H1 (cell line): Measurements from ENCODE around the gene TACR2. TPM values are rescaled to one million over a fixed set of nuclear protein-coding genes. Genes with fewer than 3 reads are reported as not detected.

Experiments
- CTCF ChIA-PET: fragments of 300-600 bp; sonication (Branson Sonifier 250); formaldehyde crosslinking; loops from one replicate; lab custom pipeline; 2021; ENCODE audit not compliant: partially characterized antibody; lab: Charles Lee
- POLR2A ChIA-PET: fragments of 300-600 bp; sonication (Branson Sonifier 250); formaldehyde crosslinking; loops from one replicate; lab custom pipeline; 2021; ENCODE audit warnings: inconsistent platforms; ENCODE audit not compliant: partially characterized antibody; lab: Charles Lee
- DNase-seq, 2 experiments: peaks; one replicate each; pipeline versions ENCODE4 v3.0.0 to v3.0.0-alpha.2; 2010 to 2022; ENCODE audit warnings: low spot score in 2 of 2, low read depth in 1 of 2, mixed read lengths in 1 of 2
- FAIRE-seq: peaks from 2 replicates; lab custom pipeline; 2011; peaks lifted over from hg19 to GRCh38; lab: Jason Lieb, UNC
- H2AFZ ChIP-seq: 2 replicates; pipeline ENCODE4 v1.8.1; 2012; ENCODE audit warnings: low read length, inconsistent platforms
- H2AK5ac ChIP-seq: 2 replicates; pipeline ENCODE4 v1.6.1; 2013; ENCODE audit warnings: low read depth, low read length
- H2BK120ac ChIP-seq: replicated peaks from 2 replicates; pipeline ENCODE3; 2013; ENCODE audit warnings: low read depth, low read length, inconsistent platforms
- H2BK12ac ChIP-seq: 2 replicates; pipeline ENCODE4 v1.6.1; 2013; ENCODE audit warnings: low read depth, low read length
- H2BK15ac ChIP-seq: 2 replicates; pipeline ENCODE4 v1.6.1; 2013; ENCODE audit warnings: low read length
- H2BK20ac ChIP-seq: 2 replicates; pipeline ENCODE4 v1.6.1; 2013; ENCODE audit warnings: low read length
- H2BK5ac ChIP-seq: 2 replicates; pipeline ENCODE4 v1.6.1; 2013; ENCODE audit warnings: low read depth, low read length
- H3K14ac ChIP-seq: 2 replicates; pipeline ENCODE4 v1.6.1; 2013; ENCODE audit warnings: inconsistent platforms; ENCODE audit not compliant: insufficient read length
- H3K18ac ChIP-seq: 2 replicates; pipeline ENCODE4 v1.6.1; 2013; ENCODE audit warnings: low read length; ENCODE audit errors: extremely low read depth
- H3K23ac ChIP-seq: 2 replicates; pipeline ENCODE4 v1.6.1; 2013; ENCODE audit warnings: inconsistent platforms; ENCODE audit not compliant: insufficient read length
- H3K23me2 ChIP-seq: 2 replicates; pipeline ENCODE4 v1.6.1; 2013; ENCODE audit warnings: low read depth, low read length
- H3K27ac ChIP-seq: 2 replicates; pipeline ENCODE4 v1.6.1; 2011; ENCODE audit warnings: low read depth, low read length, inconsistent platforms
- H3K27me3 ChIP-seq, 4 experiments: replicated peaks in 1 of 4; 1 replicate in 1 of 4; 2 replicates in 3 of 4; pipeline versions ENCODE4 v1.6.1 to v1.8.1; 2011 to 2013; ENCODE audit warnings: low read length in 3 of 4, mild to moderate bottlenecking in 3 of 4, inconsistent platforms in 2 of 4, mixed read lengths in 2 of 4, moderate library complexity in 1 of 4; ENCODE audit not compliant: control insufficient read depth in 3 of 4, insufficient read depth in 3 of 4; ENCODE audit errors: extremely low read depth in 1 of 4
- H3K36me3 ChIP-seq, 4 experiments: 2 replicates each; pipeline versions ENCODE4 v1.6.1 to v1.8.1; 2011 to 2013; ENCODE audit warnings: mild to moderate bottlenecking in 4 of 4, low read length in 3 of 4, moderate library complexity in 2 of 4, control low read depth in 1 of 4, inconsistent platforms in 1 of 4; ENCODE audit not compliant: insufficient read depth in 4 of 4, control insufficient read depth in 2 of 4
- H3K4ac ChIP-seq: replicated peaks from 2 replicates; pipeline ENCODE3; 2013; ENCODE audit warnings: low read length, low read depth, mixed read lengths, inconsistent platforms; ENCODE audit not compliant: insufficient read length
- H3K4me1 ChIP-seq, 4 experiments: replicated peaks in 1 of 4; 1 replicate in 1 of 4; 2 replicates in 3 of 4; pipeline versions ENCODE4 v1.6.1 to v1.8.1; 2011 to 2013; ENCODE audit warnings: low read length in 3 of 4, inconsistent platforms in 2 of 4, mixed read lengths in 1 of 4; ENCODE audit not compliant: insufficient read depth in 4 of 4, control insufficient read depth in 3 of 4
- H3K4me2 ChIP-seq, 2 experiments: 2 replicates each; pipeline versions ENCODE4 v1.6.1 to v1.8.1; 2011 to 2013; ENCODE audit warnings: low read depth in 2 of 2, low read length in 2 of 2, control low read depth in 1 of 2, inconsistent platforms in 1 of 2, mild to moderate bottlenecking in 1 of 2; ENCODE audit not compliant: insufficient read depth in 1 of 2
- H3K4me3 ChIP-seq, 4 experiments: fragments of 200-600, 300-600 bp in 1 of 4; sonication (generic), shearing (Covaris generic), sonication (Bioruptor Twin) in 1 of 4; 2 replicates each; pipeline versions ENCODE4 v1.5.1 to v1.8.1; 2011 to 2016; ENCODE audit warnings: low read length in 4 of 4, low read depth in 3 of 4, control low read depth in 2 of 4, inconsistent platforms in 2 of 4, mild to moderate bottlenecking in 2 of 4, mixed read lengths in 1 of 4, moderate library complexity in 1 of 4; ENCODE audit not compliant: insufficient read depth in 2 of 4; ENCODE audit errors: extremely low read depth in 1 of 4
- H3K56ac ChIP-seq: replicated peaks from 2 replicates; pipeline ENCODE3; 2013; ENCODE audit warnings: low read depth, mild to moderate bottlenecking, mixed read lengths, low read length, inconsistent platforms; ENCODE audit not compliant: insufficient read length
- H3K79me1 ChIP-seq: 2 replicates; pipeline ENCODE4 v1.6.1; 2013; ENCODE audit warnings: low read depth, low read length, control low read depth
- H3K79me2 ChIP-seq, 2 experiments: 2 replicates each; pipeline versions ENCODE4 v1.6.1 to v1.8.1; 2012 to 2013; ENCODE audit warnings: low read length in 2 of 2, mild to moderate bottlenecking in 2 of 2, inconsistent platforms in 1 of 2; ENCODE audit not compliant: insufficient read depth in 2 of 2, control insufficient read depth in 1 of 2
- H3K9ac ChIP-seq, 4 experiments: replicated peaks in 1 of 4; 1 replicate in 1 of 4; 2 replicates in 3 of 4; pipeline versions ENCODE4 v1.6.1 to v1.8.1; 2011 to 2013; ENCODE audit warnings: low read depth in 3 of 4, low read length in 3 of 4, control low read depth in 2 of 4, mild to moderate bottlenecking in 2 of 4, moderate library complexity in 2 of 4, inconsistent platforms in 1 of 4; ENCODE audit errors: extremely low read depth in 1 of 4
- H3K9me3 ChIP-seq, 2 experiments: 2 replicates each; pipeline versions ENCODE4 v1.6.1 to v1.8.1; 2012 to 2013; ENCODE audit warnings: mild to moderate bottlenecking in 2 of 2, moderate library complexity in 2 of 2, control low read depth in 1 of 2, inconsistent platforms in 1 of 2, low read depth in 1 of 2, low read length in 1 of 2, mixed read lengths in 1 of 2; ENCODE audit not compliant: insufficient read depth in 2 of 2
- H4K20me1 ChIP-seq, 2 experiments: replicated peaks in 1 of 2; 2 replicates each; pipeline versions ENCODE3 to v1.8.1; 2011 to 2013; ENCODE audit warnings: inconsistent platforms in 2 of 2, low read length in 2 of 2, mild to moderate bottlenecking in 1 of 2; ENCODE audit not compliant: insufficient read depth in 2 of 2, control insufficient read depth in 1 of 2
- H4K5ac ChIP-seq: 2 replicates; pipeline ENCODE4 v1.6.1; 2013; ENCODE audit warnings: low read length, low read depth, mixed read lengths, inconsistent platforms; ENCODE audit not compliant: insufficient read length
- H4K8ac ChIP-seq: 2 replicates; pipeline ENCODE4 v1.8.0; 2013; ENCODE audit warnings: mild to moderate bottlenecking, moderate library complexity, low read length, inconsistent platforms; ENCODE audit not compliant: insufficient read depth; ENCODE audit errors: extremely low read depth
- H4K91ac ChIP-seq: replicated peaks from 2 replicates; pipeline ENCODE3; 2013; ENCODE audit warnings: low read length, mixed read lengths, inconsistent platforms; ENCODE audit not compliant: insufficient read length
- GTF2F1 ChIP-seq: IDR thresholded peaks from 2 replicates; pipeline ENCODE4 v1.6.1; 2012; ENCODE audit warnings: low read depth, low read length, improper control_type of control experiment, borderline replicate concordance
- MAX ChIP-seq: IDR thresholded peaks from 2 replicates; pipeline ENCODE4 v1.6.1; 2012; ENCODE audit warnings: inconsistent platforms
- PHF8 ChIP-seq: fragments of 200-600 bp; sonication (generic); conservative IDR thresholded peaks from 2 replicates; pipeline ENCODE4 v1.7.1; 2012; ENCODE audit warnings: low read depth, mild to moderate bottlenecking, inconsistent platforms, low read length, moderate library complexity
- POLR2AphosphoS5 ChIP-seq: IDR thresholded peaks from 2 replicates; pipeline ENCODE4 v1.6.1; 2011; ENCODE audit warnings: low read depth, low read length
- TAF7 ChIP-seq: optimal IDR thresholded peaks from 2 replicates; pipeline ENCODE3; 2011; ENCODE audit warnings: low read depth, mild to moderate bottlenecking, inconsistent platforms, low read length, moderate library complexity, borderline replicate concordance
- WGBS, 2 experiments: shearing (Covaris generic) in 1 of 2; methylation state at CpG; one replicate each; pipeline versions ENCODE4 v1.1.6 to v1.1.7; 2013 to 2015; ENCODE audit warnings: low lambda C conversion rate in 2 of 2, mixed read lengths in 2 of 2, inconsistent platforms in 1 of 2, low coverage in 1 of 2, missing lambda C conversion rate in 1 of 2; ENCODE audit not compliant: insufficient replicate concordance in 2 of 2, insufficient coverage in 1 of 2, insufficient read length in 1 of 2; ENCODE audit errors: extremely low coverage in 1 of 2, missing lambda C conversion rate in 1 of 2; 5-methylcytosine and 5-hydroxymethylcytosine counted together
- polyA plus RNA-seq, 7 experiments: library from polyadenylated mRNA; depleted of rRNA in 3 of 7; stranded (reverse) in 5 of 7; unstranded in 2 of 7; fragments of >200 nt in 5 of 7; fragments of 200-250 nt in 2 of 7; gene quantifications; 1 replicate in 5 of 7; 2 replicates in 1 of 7; 4 replicates in 1 of 7; pipeline versions ENCODE4 v1.2.1 to v1.2.3, GENCODE V29; 2011 to 2013; ENCODE audit warnings: missing spikeins in 2 of 7, mixed read lengths in 2 of 7
- total RNA-seq: library from RNA; stranded (reverse); fragmentation: NEBNext Ultra II Directional; extraction: Animal tissue kit (Norgen Biotek cat#: 25700); gene quantifications from 2 replicates; pipeline ENCODE4 v1.2.1, GENCODE V29; 2021

Gene TACR2
- total and polyA plus RNA-seq, 2 of the 8 experiments (the other 6 are each of a cell fraction or from before 2014, with no cell fraction given): 0.06 TPM; not detected in 1

- no peak overlapping the region for H3K4ac ChIP-seq
- H4K5ac ChIP-seq: no peak overlapping the region
- H2AK5ac ChIP-seq: no peak overlapping the region
- no peaks in the 10 kb centered on the region for H4K20me1 ChIP-seq
- H2BK5ac ChIP-seq: no peak overlapping the region
- H3K14ac ChIP-seq: no peak overlapping the region
- H3K27ac ChIP-seq: no peak overlapping the region
- H3K9me3 ChIP-seq: no peaks in the 10 kb centered on the region
- no peak for TF ChIP-seq MAX
- TF ChIP-seq TAF7: no peak
- TF ChIP-seq POLR2AphosphoS5: no peak
- TF ChIP-seq PHF8: no peak
- no peak for TF ChIP-seq GTF2F1
- H3K27me3 ChIP-seq: peaks cover 0 to 4% (median 2%) of the 10 kb centered on the region in 4 experiments; a peak in 3 of 7 replicates
- DNase-seq (no peak), FAIRE-seq (no peak)
- no peak overlapping the region for H2BK120ac ChIP-seq
- no peaks in the 10 kb centered on the region for H3K79me1 ChIP-seq
- H2BK12ac ChIP-seq: no peak overlapping the region
- WGBS, 2 experiments: 90% methylated on average over 1 of the region's 1 CpG; no CpG with 5 or more reads in 1 of the 2 experiments
- H2AFZ ChIP-seq: no peak overlapping the region
- H2BK15ac ChIP-seq: no peak overlapping the region
- CTCF ChIA-PET: interaction anchor here (1.3 kb wide), 1 partner anchor 54 kb away, joined by 3 read pairs; no protein-coding TSS in a partner anchor
- no peak overlapping the region for H3K9ac ChIP-seq
- H3K4me3 ChIP-seq: no peak overlapping the region
- POLR2A ChIA-PET: no interaction called here
- no peak overlapping the region for H4K91ac ChIP-seq
- H3K23ac ChIP-seq: no peak overlapping the region
- no peaks in the 10 kb centered on the region for H3K4me1 ChIP-seq
- H3K4me2 ChIP-seq: no peak overlapping the region
- H3K36me3 ChIP-seq: no peaks in the 10 kb centered on the region
- H3K23me2 ChIP-seq: no peaks in the 10 kb centered on the region; the same call in none of the 2 replicates
- no peak overlapping the region for H3K56ac ChIP-seq
- no peak overlapping the region for H4K8ac ChIP-seq
- H2BK20ac ChIP-seq: no peak overlapping the region
- H3K18ac ChIP-seq: no peak overlapping the region
- H3K79me2 ChIP-seq: no peaks in the 10 kb centered on the region
Observed at GRCh38 chr10:69443354-69443753, 26.6 kb upstream of the TACR2 start.
